Osteoblast (primary cell): ENCODE results near the gene CD1B. TPM values are rescaled to one million over a fixed set of nuclear protein-coding genes. Genes with fewer than 3 reads are reported as not detected.

ENCODE experiments used
- DNase-seq: peaks from one replicate; pipeline ENCODE4 v3.0.0; 2011; ENCODE audit warnings: low spot score, mixed read lengths; ENCODE audit not compliant: insufficient read length; ENCODE audit errors: missing footprints
- H2AFZ ChIP-seq: 2 replicates; pipeline ENCODE4 v1.6.0; 2011; ENCODE audit warnings: mild to moderate bottlenecking, low read length
- H3K27ac ChIP-seq: 2 replicates; pipeline ENCODE4 v1.5.1; 2011; ENCODE audit warnings: mild to moderate bottlenecking, low read depth, low read length, moderate library complexity
- H3K27me3 ChIP-seq: 2 replicates; pipeline ENCODE4 v1.6.0; 2012; ENCODE audit warnings: mild to moderate bottlenecking, control low read depth, inconsistent platforms, low read length, moderate library complexity; ENCODE audit not compliant: insufficient read depth
- H3K36me3 ChIP-seq: 2 replicates; pipeline ENCODE4 v1.5.1; 2011; ENCODE audit warnings: mild to moderate bottlenecking, low read length, control low read depth, moderate library complexity; ENCODE audit not compliant: insufficient read depth
- H3K4me1 ChIP-seq: 2 replicates; pipeline ENCODE4 v1.5.1; 2011; ENCODE audit warnings: mild to moderate bottlenecking, low read length, control low read depth, moderate library complexity; ENCODE audit not compliant: insufficient read depth
- H3K4me2 ChIP-seq: 2 replicates; pipeline ENCODE4 v1.6.0; 2011; ENCODE audit warnings: mild to moderate bottlenecking, low read length; ENCODE audit not compliant: insufficient read depth
- H3K4me3 ChIP-seq: fragments of 200-600 bp; sonication (generic); 3 replicates; pipeline ENCODE4 v1.5.1; 2012; ENCODE audit warnings: mild to moderate bottlenecking, low read length, inconsistent platforms; ENCODE audit not compliant: insufficient read depth
- H3K79me2 ChIP-seq: 2 replicates; pipeline ENCODE4 v1.6.0; 2012; ENCODE audit warnings: mild to moderate bottlenecking, low read length, control low read depth, inconsistent platforms; ENCODE audit not compliant: insufficient read depth
- H3K9me3 ChIP-seq: 2 replicates; pipeline ENCODE4 v1.5.1; 2011; ENCODE audit warnings: low read depth, low read length, control low read depth
- H4K20me1 ChIP-seq: 2 replicates; pipeline ENCODE4 v1.6.0; 2012; ENCODE audit warnings: mild to moderate bottlenecking, low read length, control low read depth; ENCODE audit not compliant: insufficient read depth
- total RNA-seq: library from RNA; depleted of rRNA; stranded (reverse); fragments of >200 nt; gene quantifications from 2 replicates; pipeline ENCODE4 v1.2.3, GENCODE V29; 2012
- TF ChIP-seq, protein P1 (sequence below): IDR thresholded peaks from 2 replicates; pipeline ENCODE4 v1.5.1; 2011; ENCODE audit warnings: mild to moderate bottlenecking, low read depth, low read length, moderate library complexity; ENCODE audit errors: extremely low read depth

The CD1B gene
- total RNA-seq, 1 donor: not detected

- no peaks in the 10 kb centered on the region for H3K79me2 ChIP-seq
- TF ChIP-seq, protein P1, sequence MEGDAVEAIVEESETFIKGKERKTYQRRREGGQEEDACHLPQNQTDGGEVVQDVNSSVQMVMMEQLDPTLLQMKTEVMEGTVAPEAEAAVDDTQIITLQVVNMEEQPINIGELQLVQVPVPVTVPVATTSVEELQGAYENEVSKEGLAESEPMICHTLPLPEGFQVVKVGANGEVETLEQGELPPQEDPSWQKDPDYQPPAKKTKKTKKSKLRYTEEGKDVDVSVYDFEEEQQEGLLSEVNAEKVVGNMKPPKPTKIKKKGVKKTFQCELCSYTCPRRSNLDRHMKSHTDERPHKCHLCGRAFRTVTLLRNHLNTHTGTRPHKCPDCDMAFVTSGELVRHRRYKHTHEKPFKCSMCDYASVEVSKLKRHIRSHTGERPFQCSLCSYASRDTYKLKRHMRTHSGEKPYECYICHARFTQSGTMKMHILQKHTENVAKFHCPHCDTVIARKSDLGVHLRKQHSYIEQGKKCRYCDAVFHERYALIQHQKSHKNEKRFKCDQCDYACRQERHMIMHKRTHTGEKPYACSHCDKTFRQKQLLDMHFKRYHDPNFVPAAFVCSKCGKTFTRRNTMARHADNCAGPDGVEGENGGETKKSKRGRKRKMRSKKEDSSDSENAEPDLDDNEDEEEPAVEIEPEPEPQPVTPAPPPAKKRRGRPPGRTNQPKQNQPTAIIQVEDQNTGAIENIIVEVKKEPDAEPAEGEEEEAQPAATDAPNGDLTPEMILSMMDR: no peak
- no peak overlapping the region for H3K27ac ChIP-seq
- H4K20me1 ChIP-seq: no peaks in the 10 kb centered on the region
- no peaks in the 10 kb centered on the region for H3K36me3 ChIP-seq
- no peaks in the 10 kb centered on the region for H3K9me3 ChIP-seq
- H2AFZ ChIP-seq: no peak overlapping the region
- H3K27me3 ChIP-seq: no peaks in the 10 kb centered on the region
- H3K4me1 ChIP-seq: no peaks in the 10 kb centered on the region
- no peak for DNase-seq
- H3K4me2 ChIP-seq: no peak overlapping the region
- H3K4me3 ChIP-seq: no peak overlapping the region
These were observed 35.5 kb upstream of the CD1B start for GRCh38 chr1:158366783-158367182.

GRCh38 chr1:158362941-158363340 lies 31.6 kb upstream of the CD1B start:
- no peaks in the 10 kb centered on the region for H3K27me3 ChIP-seq
- H3K4me2 ChIP-seq: no peak overlapping the region
- H3K36me3 ChIP-seq: no peaks in the 10 kb centered on the region
- TF ChIP-seq, protein P1: no peak
- no peaks in the 10 kb centered on the region for H3K4me1 ChIP-seq
- DNase-seq: no peak
- H3K4me3 ChIP-seq: no peak overlapping the region
- H3K9me3 ChIP-seq: no peaks in the 10 kb centered on the region
- no peaks in the 10 kb centered on the region for H4K20me1 ChIP-seq
- H2AFZ ChIP-seq: no peak overlapping the region
- H3K79me2 ChIP-seq: no peaks in the 10 kb centered on the region
- H3K27ac ChIP-seq: no peak overlapping the region

DNA sequence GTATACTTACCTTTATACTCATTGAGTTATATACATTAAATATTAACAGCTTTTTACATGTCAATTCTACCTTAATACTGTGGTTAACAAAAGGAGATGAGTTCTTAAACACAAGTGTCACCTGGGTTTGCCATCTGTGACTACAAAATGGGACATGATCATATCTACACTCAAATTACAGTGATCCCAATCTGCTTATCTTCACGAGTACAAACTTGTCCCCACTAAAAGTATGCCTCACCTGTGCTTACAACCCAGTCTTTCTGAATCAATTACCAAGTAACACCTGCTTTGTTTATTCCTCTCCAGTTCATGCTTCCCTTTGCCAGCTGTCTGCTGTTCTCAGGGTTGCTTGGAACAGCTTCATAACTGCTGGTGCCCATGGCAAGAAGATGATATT lies 31.2 kb upstream of the CD1B start:
- TF ChIP-seq, protein P1: no peak
- Histone ChIP-seq H3K36me3 (no peaks in the 10 kb centered on the region), H3K9me3 (no peaks in the 10 kb centered on the region), H3K4me1 (no peaks in the 10 kb centered on the region), H4K20me1 (no peaks in the 10 kb centered on the region), H3K4me2 (no peak overlapping the region), H3K4me3 (no peak overlapping the region), H3K27ac (no peak overlapping the region), H3K79me2 (no peaks in the 10 kb centered on the region), H2AFZ (no peak overlapping the region), H3K27me3 (no peaks in the 10 kb centered on the region)
- DNase-seq: no peak

DNA sequence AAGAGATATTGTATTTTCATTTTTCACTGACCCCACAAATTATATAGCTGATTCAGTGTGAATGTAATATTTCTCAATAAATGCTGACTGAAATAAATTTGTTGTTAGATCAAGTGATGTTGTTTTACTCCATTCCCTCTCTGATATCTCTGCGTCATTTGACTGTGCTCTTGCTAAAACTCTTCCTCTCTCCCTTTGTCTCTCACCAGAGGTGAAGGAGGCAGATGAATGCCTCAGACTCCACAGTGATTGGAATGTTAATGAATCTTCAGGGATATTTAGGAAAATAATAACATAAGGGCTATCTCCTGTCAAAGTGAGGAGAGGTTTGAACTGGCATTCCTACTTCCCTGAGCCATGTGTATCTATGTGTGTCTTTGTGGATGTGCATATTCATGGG lies 26.1 kb upstream of the CD1B start:
- Histone ChIP-seq H2AFZ (no peak overlapping the region), H3K4me2 (no peak overlapping the region), H3K4me3 (no peak overlapping the region), H3K79me2 (no peaks in the 10 kb centered on the region), H3K27ac (no peak overlapping the region), H3K9me3 (no peaks in the 10 kb centered on the region), H4K20me1 (no peaks in the 10 kb centered on the region), H3K36me3 (no peaks in the 10 kb centered on the region), H3K27me3 (no peaks in the 10 kb centered on the region), H3K4me1 (no peaks in the 10 kb centered on the region)
- no peak for DNase-seq
- TF ChIP-seq, protein P1: no peak
